GM21390 (cell line): ENCODE results near the gene NCAPG2.
A peak's percentile ranks its signal among the peaks of the same experiment; 100 is the strongest.

Source experiments
- ATAC-seq: cut with Tn5 transposase; IDR thresholded peaks from one replicate; pipeline ENCODE4 v1.9.1; 2021; ENCODE audit not compliant: unreplicated experiment

Gene NCAPG2

DNA sequence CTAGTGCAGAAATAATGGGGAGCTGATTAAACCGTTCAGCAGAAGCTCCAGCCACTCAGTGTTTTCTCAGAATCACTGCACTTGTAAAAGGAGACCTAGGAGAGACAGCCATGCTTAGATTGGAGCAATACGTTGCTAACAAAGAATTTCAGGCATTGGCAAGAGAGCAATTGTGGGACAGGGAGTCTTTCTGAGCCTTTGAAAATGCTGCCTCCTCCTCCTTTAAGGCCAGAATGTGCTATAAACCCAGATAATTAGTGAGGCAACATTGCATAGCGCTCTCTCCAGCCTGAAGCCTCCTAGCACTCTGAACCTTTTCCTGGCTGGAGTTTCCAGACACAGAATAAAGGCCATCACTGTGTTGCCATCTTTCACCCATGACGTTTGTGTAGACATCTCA is 98.5 kb downstream of the NCAPG2 start:
- no peak for ATAC-seq

DNA sequence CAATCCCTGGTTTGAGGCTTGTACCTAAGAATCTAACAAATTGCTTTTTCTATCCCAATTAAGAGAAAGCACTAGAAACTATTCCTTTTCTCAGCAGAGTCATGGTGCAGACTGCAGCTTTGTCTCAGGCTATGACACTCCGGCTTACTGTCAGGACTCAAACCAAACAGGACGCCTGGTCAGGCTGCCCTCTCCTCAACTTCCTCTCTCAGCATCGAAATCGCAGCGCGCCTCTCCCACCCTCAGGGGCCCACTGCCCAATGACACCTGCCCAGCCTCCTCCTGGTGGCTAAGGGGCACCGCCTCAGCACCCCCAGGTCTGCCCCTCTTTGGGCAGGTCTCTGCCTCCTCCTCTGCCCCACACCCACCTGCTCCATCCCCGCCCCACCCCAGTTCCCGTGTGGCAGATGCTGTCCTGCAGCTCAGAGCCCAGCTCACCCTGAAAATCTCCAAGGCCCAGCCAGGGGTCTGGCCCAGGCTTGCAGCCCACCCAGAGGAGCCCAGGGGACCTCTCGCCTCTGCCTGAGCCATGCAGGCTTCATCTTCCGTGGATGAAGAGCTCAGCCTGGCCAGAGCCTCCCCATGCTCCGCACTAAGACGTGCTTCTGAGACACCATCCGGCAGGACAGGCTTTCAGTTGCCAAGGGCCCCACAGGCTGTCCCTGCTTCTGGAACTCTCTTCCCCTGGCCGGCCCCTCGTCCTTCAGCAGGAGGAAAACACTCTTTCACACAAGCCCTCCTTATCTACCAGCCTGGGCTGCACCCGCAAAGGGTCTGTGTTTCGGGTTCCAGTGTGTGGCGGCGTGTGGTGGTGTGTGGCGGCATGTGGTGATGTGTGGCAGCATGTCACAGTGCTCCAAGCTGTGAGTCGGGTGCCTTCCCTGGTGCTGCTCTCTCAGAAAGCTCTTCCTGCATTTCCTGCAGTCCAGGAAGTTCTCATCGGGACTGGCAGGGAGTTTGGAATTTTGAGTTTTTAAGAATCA is 100.5 kb downstream of the NCAPG2 start:
- no peak for ATAC-seq

DNA sequence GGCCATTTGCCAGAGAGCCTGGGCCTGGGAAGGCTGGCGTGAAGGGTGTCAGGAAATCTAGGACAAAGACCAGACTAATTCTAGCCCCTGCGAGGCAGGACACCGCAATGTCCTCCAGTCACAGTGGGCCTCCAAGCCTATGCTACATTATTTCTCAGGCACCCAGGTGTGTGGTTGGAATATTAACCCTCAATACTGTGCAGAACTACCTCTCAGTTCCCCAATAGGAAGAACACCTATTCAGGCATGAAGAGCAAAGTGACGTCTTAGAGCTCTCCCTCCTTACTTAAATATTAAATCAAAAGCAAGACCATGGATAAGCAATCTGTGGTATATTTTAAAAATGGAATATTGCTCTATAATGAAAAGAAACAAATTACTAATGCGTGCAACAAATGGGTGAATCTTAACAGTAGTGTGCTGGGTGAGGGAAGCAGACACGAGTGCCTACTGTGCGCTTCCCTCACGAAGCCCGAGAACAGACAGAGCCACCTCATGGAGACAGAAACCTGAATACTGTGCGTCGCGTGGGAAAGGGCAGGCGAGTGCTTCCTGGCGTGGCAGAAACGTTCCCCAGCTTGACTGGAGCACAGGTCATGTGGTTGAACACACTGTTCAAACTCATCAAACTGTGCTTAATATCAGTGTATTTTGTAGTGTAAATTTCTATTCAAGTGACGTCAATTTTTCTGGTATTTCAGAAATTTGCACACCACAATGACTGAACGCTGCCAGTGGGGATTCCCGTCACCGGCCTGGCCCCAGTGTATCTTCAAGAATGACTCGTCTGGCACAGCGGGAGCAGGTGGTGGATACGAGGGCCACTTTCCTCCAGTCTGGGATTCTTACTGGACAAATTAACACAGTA is 101.5 kb downstream of the NCAPG2 start:
- ATAC-seq, result no peak

DNA sequence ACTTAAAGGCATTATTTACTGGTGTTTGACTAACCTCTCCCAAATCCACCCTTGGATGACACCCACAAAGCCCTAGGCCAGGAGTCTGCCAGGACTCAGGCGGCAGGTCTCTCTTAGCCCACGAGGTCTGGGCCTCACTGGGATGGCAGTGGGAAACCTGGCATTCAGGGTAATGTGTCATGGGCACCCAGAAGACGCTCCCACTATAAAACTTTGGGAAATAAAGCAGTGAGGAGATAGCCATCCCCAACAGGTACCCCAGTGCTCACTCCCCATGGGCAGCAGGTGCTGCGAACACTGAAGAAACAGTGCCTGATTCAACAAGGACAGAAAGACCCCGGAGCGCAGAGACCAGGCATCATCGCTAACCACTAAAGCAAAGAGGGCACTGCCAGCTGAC is 102.6 kb downstream of the NCAPG2 start:
- no peak for ATAC-seq

DNA sequence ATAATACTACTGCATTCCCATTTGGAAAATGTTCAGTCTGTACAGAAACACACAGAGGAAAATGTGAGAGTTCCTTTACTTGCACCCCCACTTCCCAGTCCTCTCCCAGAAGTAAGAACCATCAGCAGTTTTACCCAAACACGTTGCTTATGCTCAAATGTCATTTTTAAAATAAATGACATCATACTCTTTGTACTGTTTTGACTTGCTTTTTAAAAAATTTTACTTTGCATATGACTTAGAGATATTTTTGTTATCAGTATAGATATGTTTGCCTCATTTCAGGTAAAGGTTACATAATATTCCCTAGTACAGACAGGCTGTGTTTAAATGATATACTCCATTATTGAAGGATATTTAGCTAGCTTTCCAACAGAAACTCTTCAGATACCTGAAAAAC is 103.5 kb downstream of the NCAPG2 start:
- ATAC-seq, result no peak

DNA sequence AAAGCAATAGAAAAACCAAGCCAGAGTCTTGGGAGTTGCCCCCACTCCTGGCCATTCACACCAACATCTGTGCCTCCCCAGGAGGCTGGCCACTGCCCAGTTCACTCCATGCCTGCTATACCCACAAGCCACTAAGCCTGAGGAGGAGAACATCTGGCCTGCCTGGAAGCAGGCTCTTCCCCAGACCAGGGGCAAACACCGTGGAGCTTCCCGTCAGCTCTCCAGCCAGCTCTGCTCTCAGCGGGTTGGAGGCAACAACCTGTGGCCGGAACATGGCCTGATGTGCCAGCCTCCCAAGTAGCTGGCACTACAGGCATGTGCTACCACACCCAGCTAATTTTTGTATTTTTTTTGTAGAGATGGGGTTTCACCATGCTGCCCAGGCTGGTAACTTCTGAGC is 107.9 kb downstream of the NCAPG2 start:
- no peak for ATAC-seq

DNA sequence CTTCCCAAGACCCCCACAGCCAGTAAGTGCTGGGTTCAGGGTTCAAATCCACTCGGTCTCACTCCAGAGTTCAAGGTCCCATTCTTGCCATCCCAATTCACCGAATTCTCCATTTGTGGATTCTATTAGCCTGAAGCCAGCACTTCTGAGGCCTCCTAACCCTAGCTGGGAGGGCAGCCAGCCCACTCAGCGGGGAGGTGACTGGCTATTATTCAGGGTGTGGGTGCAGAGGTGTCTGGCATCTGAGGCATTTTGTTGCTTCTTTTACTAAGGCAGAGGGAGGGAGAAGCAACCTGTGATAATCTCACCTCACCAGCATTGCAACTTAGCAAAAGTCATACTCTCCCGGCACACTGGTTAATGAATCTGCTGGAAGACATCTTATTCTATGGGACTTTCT is 108.3 kb downstream of the NCAPG2 start:
- ATAC-seq, result no peak

DNA sequence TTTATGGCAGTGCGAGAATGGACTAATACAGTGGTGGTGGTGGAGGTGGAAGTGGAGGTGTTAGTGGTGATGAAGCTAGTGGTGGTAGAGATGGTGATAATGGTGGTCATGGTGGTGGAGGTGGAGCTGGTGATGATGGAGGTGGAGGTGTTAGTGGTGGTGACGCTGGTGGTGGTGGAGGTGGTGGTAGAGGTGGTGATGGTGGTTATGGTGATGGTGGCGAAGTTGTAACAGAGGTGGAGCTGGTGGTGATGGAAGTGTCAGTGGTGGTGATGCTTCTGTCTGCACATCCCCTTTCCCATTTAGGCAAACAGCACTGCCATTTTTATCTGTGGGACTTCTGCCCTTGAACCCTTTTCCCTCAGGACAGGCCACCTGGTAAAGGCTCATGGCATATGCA is 109.5 kb downstream of the NCAPG2 start:
- no peak for ATAC-seq

DNA sequence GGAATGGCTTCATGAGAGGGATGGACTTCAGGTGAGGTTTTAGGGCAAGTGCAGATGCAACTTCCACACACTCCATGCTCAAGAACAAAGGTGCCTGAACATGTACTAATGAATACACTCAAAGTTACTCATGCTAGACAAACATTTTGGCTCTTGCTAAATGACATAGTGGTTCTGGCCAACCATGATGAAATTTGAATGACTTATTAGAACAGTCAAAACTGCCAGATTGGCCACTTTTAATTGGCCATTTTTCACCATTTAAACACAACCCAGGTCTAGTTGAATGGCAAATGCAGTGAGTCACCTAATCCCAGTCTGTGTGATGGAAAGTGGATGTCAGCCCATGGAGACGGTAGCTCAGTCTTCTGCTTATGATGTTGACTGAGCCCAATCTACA is 112.1 kb downstream of the NCAPG2 start:
- ATAC-seq, result no peak

DNA sequence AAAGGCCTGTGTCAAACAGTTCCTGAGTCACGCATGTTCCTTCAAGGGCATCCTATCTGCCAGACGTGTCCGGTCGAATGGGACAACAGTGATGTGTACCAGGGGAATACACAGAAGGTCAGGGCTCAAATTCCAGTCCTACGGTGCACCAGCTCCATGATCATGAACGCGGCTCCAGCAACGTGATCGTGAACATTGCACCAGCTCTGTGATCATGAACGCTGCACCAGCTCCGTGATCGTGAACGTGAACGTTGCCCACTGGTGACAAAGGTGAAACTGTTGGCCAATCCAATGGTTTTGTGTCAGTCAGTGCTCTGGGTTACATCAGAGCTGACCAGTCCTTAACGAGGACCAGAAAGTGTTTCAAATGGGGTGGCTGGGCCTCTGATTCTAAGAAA is 112.7 kb downstream of the NCAPG2 start:
- no peak for ATAC-seq

DNA sequence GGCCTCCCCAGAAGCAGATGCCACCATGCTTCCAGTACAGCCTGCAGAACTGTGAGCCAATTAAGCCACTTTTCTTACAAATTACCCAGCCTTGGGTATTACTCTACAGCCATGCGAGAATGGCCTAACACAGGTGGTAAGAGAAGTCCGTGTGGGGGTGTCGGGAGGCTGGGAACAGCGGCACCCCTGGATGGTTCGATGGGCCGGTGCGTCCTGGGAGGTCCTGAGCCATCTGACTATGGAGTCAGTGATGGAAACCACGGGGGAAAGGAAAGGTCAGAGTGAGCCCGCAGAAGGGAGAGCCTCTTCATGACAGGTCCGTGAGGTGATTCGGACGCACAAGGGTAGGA is 114.4 kb downstream of the NCAPG2 start:
- ATAC-seq, result no peak

DNA sequence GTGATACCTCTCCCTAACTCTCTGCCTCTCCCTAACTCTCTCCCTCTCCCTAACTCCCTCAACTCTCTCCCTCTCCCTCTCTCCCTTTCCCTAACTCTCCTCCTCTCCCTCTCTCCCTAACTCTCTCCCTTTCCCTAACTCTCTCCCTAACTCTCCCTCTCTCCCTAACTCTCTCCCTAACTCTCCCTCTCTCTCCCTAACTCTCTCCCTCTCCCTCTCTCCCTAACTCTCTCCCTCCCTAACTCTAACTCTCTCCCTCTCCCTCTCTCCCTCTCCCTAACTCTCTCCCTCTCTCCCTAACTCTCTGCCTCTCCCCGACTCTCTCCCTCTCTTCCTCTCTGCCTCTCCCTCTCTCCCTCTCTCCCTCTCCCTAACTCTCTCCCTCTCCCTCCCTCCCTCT is 115.0 kb downstream of the NCAPG2 start:
- no peak for ATAC-seq

DNA sequence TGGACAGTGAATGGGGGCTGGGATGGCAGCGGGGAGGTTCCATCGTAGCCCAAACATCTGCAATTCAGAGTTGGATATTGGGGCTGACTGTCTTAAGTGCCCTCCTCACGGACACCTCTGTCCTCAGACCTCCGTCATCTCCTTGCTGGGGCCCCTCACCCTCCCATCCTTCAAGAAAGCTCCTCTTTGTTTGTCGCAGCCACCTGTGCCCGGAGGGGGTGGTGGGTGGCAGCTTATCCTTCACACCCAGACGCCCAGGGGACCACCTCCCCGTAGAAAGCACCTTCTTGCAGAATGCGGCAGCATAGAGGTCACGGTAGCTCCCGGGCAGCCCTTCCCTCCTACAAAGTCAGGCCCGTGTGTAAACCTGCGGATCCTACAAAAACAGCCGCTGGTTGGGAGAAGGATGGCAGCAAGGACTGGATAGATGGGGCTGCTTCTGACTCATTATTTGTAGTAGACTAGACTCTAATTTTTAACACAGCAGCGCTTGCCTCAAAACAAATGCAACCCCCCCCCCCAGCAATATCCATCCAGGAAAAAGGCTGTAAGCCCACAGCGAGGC is 115.6 kb downstream of the NCAPG2 start:
- ATAC-seq, result no peak

DNA sequence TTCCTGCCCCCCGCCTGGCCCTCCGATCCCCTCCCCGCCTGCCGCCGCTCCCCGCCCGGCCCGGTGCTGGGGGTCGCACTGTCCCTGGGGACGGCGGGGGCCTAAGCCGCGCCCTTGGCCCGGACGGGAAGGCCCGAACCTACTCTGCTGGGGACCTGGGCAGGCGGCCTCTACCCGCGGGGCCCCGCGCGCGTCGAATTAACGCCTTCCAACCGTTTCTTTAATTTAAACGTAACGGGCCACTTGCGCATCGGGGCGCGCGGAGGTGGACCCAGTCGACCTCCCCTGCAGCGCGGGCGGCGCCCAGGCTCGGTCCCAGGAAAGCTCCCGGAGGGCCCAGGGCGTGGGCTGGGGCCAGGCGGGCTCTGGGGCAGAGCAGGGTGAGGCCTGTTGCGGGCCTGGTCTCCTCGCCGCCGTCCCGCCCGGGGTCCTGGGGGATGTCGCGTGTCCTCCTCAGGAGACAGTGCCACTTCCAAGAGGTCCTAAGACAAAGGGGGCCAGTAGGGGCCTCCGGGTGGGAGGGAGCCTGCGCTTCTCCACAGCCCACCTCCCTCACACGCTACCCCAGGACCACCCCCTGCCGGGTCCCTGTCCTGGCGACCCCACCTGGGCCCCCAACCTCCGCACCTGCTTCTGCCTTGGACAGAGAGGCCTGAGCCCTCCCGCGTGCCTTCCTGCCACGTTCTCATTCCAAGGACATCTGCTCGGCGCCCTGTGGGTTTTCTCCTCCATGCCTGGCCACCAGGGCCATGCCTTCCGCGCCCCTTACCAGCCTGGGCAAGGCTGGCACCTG is 116.3 kb downstream of the NCAPG2 start:
- no peak for ATAC-seq

DNA sequence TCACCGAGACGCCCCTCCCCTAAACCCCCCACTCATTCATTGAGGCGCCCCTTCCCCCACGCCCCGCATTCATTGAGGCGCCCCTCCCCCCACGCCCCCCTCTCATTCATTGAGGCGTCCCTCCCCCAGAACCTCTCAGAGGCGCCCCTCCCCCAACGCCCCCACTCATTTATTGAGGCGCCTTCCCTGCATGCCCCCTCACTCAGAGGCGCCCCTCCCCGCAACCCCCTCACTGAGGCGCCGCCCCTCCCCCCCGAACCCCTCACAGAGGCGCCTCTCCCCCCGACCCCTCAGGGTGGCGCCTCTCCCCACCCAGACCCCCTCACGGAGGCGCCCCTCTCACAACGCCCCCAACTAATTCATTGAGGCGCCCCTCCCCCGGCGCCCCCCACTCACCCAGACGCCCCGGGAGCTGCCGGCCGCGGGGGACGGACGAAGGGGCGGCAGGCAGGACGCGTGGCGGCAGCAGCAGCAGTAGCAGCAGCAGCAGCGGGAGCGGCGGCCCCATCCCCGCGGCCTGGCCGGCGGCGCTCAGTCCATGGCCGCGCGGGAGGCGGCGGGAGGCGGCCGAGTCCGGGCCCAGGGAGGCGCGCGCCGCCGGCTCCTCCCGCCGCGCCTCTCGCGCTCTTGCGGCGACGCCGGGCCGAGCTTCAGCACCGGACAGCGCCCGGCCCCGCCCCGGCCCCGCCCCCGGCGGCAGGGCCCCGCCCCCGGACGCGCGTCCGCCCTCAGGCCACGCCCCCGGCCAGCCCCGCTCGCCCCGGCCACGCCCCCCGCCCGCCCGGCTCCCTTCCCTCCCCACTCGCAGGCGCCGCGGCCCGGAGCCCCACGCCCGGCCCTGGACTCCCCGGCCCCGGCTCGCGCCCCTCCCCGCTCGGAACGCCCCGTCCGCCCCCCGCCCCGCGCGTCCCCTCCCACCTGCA is 117.2 kb downstream of the NCAPG2 start, which contains the start of gene PTPRN2:
Gene PTPRN2, minus strand, starts transcription at position 662 of the 923 bp plus-strand sequence.
- ATAC-seq, result peak; percentile 81

DNA sequence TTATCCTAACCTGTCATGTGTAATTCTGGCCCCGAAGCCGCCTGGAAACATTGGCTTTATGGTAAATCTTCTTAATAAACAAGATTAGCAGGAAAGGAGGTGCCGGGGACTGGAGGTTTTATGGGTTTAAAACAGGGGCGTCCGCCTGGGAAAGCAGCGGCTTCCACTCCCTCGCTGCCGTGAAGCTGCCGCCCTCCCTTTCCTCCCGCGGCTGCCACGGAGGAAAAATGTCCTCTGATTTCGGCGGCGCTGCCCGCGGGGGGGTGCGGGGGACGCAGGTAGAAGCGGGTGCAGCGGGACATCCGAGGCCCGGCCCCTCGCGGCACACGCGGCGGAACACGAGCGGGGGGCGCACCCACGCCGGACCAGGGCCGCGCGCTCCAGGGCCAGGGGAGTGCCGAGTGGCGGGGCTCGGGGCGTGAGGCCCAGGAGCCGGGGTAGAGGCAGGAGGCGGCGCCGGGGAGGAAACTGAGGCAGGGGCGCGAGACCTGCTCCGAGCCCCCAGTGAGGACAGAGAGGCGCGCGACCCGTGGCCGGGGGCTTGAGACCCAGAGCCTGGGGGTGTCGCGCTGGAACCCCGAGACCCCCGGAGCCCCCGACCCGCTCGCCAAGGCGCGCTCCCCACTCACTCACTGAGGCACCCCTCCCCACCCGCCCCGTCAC is 118.0 kb downstream of the NCAPG2 start:
- no peak for ATAC-seq

DNA sequence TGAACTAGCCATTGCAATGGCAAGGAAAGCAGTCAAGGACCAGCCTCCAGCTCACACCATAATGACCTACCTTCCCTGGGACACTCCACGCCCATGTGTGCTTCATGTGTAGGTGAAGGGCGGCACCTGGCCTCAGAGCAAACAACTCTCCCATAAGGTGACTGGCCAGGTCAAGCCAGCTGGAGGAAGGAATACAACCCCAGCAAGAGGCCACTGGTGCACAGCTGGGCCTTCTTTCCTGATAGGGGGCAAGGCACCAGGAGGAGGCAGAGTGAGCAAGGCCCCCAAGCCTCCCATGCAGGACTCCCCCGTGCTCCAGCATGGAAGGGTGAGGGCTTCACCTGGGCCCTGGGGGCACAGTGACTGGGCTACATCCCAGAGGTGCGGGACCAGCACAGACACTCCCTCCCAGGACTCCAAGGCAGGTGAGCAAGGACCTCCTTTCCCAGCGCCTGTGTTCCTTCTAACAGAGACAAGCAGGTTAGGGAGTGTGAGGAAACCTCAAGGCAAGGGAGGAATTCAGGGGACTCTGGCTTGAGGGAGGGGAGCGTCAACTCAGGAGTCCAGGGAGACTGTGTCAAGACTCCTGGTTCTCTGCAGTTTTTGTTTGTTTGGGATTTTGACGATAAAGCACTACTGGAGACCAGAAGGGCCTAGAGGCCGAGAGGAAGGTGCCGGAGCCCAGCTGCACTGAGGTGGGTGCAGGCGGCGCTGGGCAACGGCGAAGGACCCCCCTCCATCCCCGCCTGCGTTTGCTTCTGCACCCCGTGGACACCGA is 118.7 kb downstream of the NCAPG2 start:
- ATAC-seq, result no peak

DNA sequence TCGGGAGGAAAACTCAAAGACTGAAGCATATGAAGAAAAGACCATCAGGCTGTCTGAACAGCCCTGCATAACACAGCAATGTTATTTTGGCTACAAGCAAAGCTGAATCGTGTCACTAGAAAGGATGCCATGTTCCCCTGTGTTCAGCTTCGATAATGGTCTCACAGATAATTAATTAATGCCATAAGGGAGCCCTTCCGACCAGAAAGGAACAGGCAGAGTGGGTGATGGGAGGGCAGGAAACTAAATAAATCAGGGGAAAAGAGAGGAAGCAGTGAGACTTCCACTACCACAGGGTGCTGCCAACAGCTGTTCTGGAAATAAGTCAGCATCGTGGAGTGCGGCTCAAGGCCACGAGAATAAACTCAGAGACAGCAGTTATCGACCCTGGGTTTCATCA is 120.2 kb downstream of the NCAPG2 start:
- no peak for ATAC-seq
